ENCODE data around the gene SIX2.

Gene SIX2

DNA sequence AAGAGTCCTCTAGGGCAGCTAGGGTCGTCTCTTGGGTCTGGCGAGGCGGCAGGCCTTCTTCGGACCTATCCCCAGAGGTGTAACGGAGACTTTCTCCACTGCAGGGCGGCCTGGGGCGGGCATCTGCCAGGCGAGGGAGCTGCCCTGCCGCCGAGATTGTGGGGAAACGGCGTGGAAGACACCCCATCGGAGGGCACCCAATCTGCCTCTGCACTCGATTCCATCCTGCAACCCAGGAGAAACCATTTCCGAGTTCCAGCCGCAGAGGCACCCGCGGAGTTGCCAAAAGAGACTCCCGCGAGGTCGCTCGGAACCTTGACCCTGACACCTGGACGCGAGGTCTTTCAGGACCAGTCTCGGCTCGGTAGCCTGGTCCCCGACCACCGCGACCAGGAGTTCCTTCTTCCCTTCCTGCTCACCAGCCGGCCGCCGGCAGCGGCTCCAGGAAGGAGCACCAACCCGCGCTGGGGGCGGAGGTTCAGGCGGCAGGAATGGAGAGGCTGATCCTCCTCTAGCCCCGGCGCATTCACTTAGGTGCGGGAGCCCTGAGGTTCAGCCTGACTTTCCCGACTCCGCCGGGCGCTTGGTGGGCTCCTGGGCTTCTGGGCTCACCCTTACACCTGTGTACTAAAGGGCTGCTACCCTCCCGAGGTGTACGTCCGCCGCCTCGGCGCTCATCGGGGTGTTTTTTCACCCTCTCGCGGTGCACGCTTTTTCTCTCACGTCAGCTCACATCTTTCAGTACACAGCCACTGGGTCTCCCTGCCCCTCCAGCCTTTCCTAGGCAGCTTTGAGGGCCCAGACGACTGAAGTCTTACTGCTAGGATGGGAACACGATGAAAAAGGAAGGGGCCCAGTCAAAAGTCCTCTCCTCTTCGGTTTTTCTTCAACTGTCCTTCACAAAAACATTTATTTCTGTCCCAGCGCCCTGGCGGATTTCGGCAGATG is 8.1 kb downstream of the SIX2 start:
- peaks cover 0 to 9% (median 0%) of the 10 kb centered on the region in 11 experiments; a peak in 2 of 22 replicates for H4K20me1 ChIP-seq
- no peaks in the 10 kb centered on the region for H3K36me3 ChIP-seq
- H3K9ac ChIP-seq: peak overlapping the region in 5 of 11 experiments; percentile 14 to 56 (median 35); a peak in 7 of 22 replicates
- H3K4me1 ChIP-seq: peaks cover 6 to 16% (median 14%) of the 10 kb centered on the region in 10 experiments; a peak in 14 of 20 replicates
- peaks cover 81 to 89% (median 83%) of the 10 kb centered on the region in 11 experiments for H3K27me3 ChIP-seq
- H3K27ac ChIP-seq: no peak overlapping the region
- no peak for TF ChIP-seq Cebpa-rat (IDR thresholded peaks at IDR 0.05)
- peaks cover 30 to 67% (median 46%) of the 10 kb centered on the region in 11 experiments for H3K9me3 ChIP-seq (replicated peaks in 1 of 11)
- peak overlapping the region; percentile 48 to 92 (median 74) for H3K4me2 ChIP-seq
- H3K4me3 ChIP-seq: peak overlapping the region; percentile 39 to 63 (median 50)

DNA sequence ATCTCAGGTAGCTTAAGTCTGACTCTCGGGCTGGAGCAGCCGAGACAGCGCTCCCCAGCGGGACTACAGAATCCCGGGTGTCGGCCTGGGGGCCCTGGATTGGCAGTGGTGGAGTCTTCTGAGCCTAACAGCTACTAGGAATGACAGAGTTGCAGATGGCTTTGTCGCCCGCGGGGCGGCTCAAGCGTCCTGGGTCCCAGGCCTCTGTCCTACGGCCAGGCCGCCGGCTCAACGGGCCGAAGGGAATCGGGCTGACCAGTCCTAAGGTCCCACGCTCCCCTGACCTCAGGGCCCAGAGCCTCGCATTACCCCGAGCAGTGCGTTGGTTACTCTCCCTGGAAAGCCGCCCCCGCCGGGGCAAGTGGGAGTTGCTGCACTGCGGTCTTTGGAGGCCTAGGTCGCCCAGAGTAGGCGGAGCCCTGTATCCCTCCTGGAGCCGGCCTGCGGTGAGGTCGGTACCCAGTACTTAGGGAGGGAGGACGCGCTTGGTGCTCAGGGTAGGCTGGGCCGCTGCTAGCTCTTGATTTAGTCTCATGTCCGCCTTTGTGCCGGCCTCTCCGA is 8.8 kb downstream of the SIX2 start:
- peaks cover 74 to 82% (median 76%) of the 10 kb centered on the region in 11 experiments for H3K27me3 ChIP-seq
- no peaks in the 10 kb centered on the region for H3K36me3 ChIP-seq
- no peak for TF ChIP-seq Cebpa-rat (IDR thresholded peaks at IDR 0.05)
- H3K4me3 ChIP-seq: peak overlapping the region in 7 of 10 experiments; percentile 15 to 63 (median 50); a peak in 12 of 20 replicates
- H3K4me1 ChIP-seq: peaks cover 6 to 16% (median 14%) of the 10 kb centered on the region in 10 experiments; a peak in 14 of 20 replicates
- H3K4me2 ChIP-seq: peak overlapping the region; percentile 48 to 92 (median 74); a peak in 20 of 22 replicates
- H3K27ac ChIP-seq: no peak overlapping the region
- peaks cover 0 to 9% (median 0%) of the 10 kb centered on the region in 11 experiments; a peak in 2 of 22 replicates for H4K20me1 ChIP-seq
- H3K9me3 ChIP-seq (replicated peaks in 1 of 11): peaks cover 26 to 59% (median 38%) of the 10 kb centered on the region in 11 experiments
- no peak overlapping the region for H3K9ac ChIP-seq

DNA sequence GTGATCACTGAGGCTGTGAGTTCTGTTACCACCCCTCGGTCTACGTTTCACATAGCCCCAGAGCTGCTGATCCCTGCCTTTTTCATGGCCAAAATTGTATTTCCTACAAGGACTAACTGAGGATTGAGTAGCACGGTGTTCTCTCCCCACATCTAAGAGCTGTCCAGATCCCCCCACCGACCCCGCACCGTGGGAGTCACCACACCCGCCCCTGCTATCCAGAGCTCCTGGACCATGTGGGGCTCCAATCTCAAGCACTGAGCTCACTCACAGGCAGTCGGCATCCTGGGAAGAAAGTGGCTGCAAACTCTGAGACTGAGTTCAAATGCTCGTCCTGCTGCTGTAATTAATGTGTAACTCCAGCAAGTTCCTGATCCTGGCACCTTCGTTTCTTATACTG is 9.7 kb downstream of the SIX2 start:
- peaks cover 0 to 9% (median 0%) of the 10 kb centered on the region in 11 experiments; a peak in 2 of 22 replicates for H4K20me1 ChIP-seq
- peaks cover 6 to 16% (median 14%) of the 10 kb centered on the region in 10 experiments; a peak in 14 of 20 replicates for H3K4me1 ChIP-seq
- H3K4me2 ChIP-seq: no peak overlapping the region
- H3K27ac ChIP-seq: no peak overlapping the region
- H3K36me3 ChIP-seq: no peaks in the 10 kb centered on the region
- peaks cover 65 to 73% (median 67%) of the 10 kb centered on the region in 11 experiments for H3K27me3 ChIP-seq
- H3K9me3 ChIP-seq (replicated peaks in 1 of 11): peaks cover 18 to 51% (median 30%) of the 10 kb centered on the region in 11 experiments
- no peak for TF ChIP-seq Cebpa-rat (IDR thresholded peaks at IDR 0.05)
- H3K9ac ChIP-seq: no peak overlapping the region
- no peak overlapping the region for H3K4me3 ChIP-seq

DNA sequence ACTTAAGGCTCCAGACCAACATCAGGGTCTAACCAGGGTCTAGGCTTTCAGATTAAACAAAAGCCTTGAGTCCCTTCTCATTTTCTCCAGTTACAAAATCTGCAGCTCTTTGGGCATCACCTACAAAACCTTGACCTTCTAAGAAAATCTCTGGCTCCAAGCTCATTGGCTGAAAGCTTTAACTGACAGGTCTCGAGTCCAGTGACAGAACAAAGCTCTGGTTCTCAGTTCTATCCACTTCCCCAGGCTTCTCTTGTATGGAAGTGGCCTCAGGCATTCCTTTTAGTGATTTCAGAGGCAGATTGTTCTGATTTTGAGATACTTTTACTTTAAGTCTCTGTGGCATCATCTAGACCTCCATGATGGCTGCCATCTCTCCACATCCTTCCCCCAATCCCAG is 11.3 kb downstream of the SIX2 start:
- H3K36me3 ChIP-seq: no peaks in the 10 kb centered on the region
- peaks cover 12 to 39% (median 17%) of the 10 kb centered on the region in 11 experiments; a peak in 19 of 22 replicates for H3K9me3 ChIP-seq (replicated peaks in 1 of 11)
- TF ChIP-seq Cebpa-rat (IDR thresholded peaks at IDR 0.05): no peak
- H3K4me2 ChIP-seq: no peak overlapping the region
- no peak overlapping the region for H3K27ac ChIP-seq
- H3K9ac ChIP-seq: no peak overlapping the region
- peaks cover 6 to 16% (median 14%) of the 10 kb centered on the region in 10 experiments; a peak in 14 of 20 replicates for H3K4me1 ChIP-seq
- no peak overlapping the region for H3K4me3 ChIP-seq
- H3K27me3 ChIP-seq: peaks cover 49 to 57% (median 51%) of the 10 kb centered on the region in 11 experiments
- peaks cover 0 to 9% (median 0%) of the 10 kb centered on the region in 11 experiments; a peak in 2 of 22 replicates for H4K20me1 ChIP-seq

DNA sequence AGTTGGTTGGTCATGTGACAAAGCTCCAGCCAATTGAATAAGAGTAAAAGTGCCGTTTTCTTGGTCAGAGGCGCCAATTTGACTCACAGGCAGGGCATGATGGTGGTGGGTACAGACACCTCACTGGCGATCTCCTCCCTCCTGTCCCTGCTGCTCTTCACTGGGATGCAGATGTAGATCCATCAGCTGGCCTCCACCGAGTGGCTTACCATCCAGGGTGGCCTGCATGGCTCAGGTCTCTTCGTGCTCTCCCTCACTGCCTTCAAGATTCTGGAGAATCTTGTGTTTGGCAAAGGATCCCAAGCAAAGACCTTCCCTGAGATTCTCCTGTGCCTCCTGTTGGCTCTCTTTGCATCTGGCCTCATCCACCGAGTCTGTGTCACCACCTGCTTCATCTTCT is 12.9 kb downstream of the SIX2 start:
- H3K4me1 ChIP-seq: peaks cover 2 to 10% (median 9%) of the 10 kb centered on the region in 10 experiments; a peak in 14 of 20 replicates
- H3K4me3 ChIP-seq: no peak overlapping the region
- no peaks in the 10 kb centered on the region for H3K36me3 ChIP-seq
- no peak overlapping the region for H3K9ac ChIP-seq
- no peak overlapping the region for H3K27ac ChIP-seq
- TF ChIP-seq Cebpa-rat (IDR thresholded peaks at IDR 0.05): no peak
- H3K4me2 ChIP-seq: no peak overlapping the region
- peaks cover 25 to 51% (median 32%) of the 10 kb centered on the region in 11 experiments for H3K9me3 ChIP-seq (replicated peaks in 1 of 11)
- peaks cover 33 to 41% (median 35%) of the 10 kb centered on the region in 11 experiments for H3K27me3 ChIP-seq
- peaks cover 0 to 9% (median 0%) of the 10 kb centered on the region in 11 experiments; a peak in 1 of 22 replicates for H4K20me1 ChIP-seq

DNA sequence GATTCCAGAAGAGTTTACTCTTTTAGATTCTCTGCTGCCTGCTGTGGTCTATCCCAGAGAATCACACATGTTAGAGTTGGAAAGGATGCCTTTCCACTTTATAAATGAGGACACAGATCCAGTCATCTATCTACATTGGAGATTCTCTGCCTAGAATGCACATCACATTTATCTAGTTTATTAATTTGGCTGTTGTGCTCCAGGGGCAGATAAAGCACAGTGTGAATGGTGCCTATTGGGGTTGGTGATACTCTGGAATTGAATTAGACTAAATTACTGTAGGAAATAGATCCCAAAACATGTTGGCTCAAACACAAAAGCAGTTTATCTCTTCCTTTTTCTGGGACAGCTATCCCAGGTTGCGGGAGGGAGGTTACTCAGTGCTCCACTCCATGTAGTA is 14.9 kb downstream of the SIX2 start:
- H3K9me3 ChIP-seq (replicated peaks in 1 of 11): peaks cover 23 to 53% (median 38%) of the 10 kb centered on the region in 11 experiments; a peak in 21 of 22 replicates
- no peaks in the 10 kb centered on the region for H4K20me1 ChIP-seq
- H3K4me2 ChIP-seq: no peak overlapping the region
- no peaks in the 10 kb centered on the region for H3K36me3 ChIP-seq
- H3K4me3 ChIP-seq: no peak overlapping the region
- no peaks in the 10 kb centered on the region for H3K4me1 ChIP-seq
- peaks cover 13 to 21% (median 15%) of the 10 kb centered on the region in 11 experiments for H3K27me3 ChIP-seq
- H3K9ac ChIP-seq: no peak overlapping the region
- no peak for TF ChIP-seq Cebpa-rat (IDR thresholded peaks at IDR 0.05)
- H3K27ac ChIP-seq: no peak overlapping the region

DNA sequence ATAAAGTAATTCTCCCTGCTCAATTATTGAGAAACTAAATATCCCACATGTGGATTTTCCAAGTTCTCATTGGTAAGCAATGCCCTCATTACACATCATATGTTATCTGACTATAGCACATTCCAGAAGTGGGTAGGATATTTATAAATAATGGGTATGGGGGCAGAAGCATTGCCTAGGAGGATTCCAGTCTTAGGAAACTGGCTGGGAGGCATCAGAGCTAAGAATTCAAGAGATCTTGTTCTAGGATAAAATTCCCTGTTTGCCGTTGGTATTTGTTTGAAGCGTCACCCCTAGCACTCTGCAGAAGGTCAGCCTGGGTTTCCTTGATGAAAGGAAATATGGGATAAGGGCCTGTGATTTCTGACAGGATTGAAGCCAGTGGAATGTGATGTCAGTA is 20.1 kb downstream of the SIX2 start:
- H3K27me3 ChIP-seq: no peaks in the 10 kb centered on the region
- peaks cover 51 to 72% (median 63%) of the 10 kb centered on the region in 11 experiments for H3K9me3 ChIP-seq (replicated peaks in 1 of 11)
- H4K20me1 ChIP-seq: no peaks in the 10 kb centered on the region
- no peaks in the 10 kb centered on the region for H3K36me3 ChIP-seq
- no peak overlapping the region for H3K27ac ChIP-seq
- peaks cover 0 to 2% (median 0%) of the 10 kb centered on the region in 10 experiments; a peak in 3 of 20 replicates for H3K4me1 ChIP-seq
- no peak for TF ChIP-seq Cebpa-rat (IDR thresholded peaks at IDR 0.05)
- H3K4me2 ChIP-seq: no peak overlapping the region
- H3K4me3 ChIP-seq: no peak overlapping the region
- no peak overlapping the region for H3K9ac ChIP-seq

DNA sequence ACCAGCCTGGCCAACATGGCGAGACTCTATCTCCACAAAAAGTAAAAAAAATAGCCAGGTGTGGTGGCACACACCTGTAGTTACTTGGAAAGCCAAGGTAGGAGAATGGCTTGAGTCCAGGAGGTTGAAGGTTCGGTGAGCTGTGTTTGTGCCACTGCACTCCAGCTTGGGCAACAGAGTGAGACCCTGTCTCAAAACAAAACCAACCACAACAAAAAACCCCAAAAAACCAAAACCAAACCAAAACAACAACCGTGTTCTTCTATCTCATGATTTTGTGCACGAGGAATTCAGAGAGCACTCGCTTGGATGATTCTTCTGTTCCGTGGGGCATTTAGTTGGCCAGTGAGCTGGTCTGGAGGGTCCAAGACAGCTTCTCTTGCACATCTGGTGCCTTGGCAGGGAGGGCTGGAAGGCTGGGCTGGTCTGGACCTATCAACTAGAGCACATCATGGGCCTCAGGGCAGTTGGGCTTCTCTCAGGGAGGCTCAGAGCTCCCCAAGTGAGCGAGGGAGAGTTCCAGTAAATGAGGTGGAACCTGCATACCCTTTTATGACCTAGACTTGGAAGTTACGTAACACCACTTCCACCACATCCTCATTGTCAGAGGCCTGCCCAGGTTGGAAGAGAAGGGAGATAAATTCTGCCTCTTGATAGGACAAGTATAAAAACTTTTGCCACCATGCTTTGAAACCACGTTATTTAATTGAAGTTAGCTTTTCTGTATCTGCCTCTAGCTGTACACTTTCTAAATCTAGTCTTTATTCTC is 25.2 kb downstream of the SIX2 start:
- H3K4me1 ChIP-seq: peaks cover 0 to 12% (median 1%) of the 10 kb centered on the region in 10 experiments; a peak in 4 of 20 replicates
- H3K36me3 ChIP-seq: no peaks in the 10 kb centered on the region
- H4K20me1 ChIP-seq: no peaks in the 10 kb centered on the region
- H3K9me3 ChIP-seq (replicated peaks in 1 of 11): peaks cover 25 to 35% (median 29%) of the 10 kb centered on the region in 11 experiments
- no peak overlapping the region for H3K27ac ChIP-seq
- no peak overlapping the region for H3K9ac ChIP-seq
- no peaks in the 10 kb centered on the region for H3K27me3 ChIP-seq
- peak overlapping the region in 2 of 11 experiments; percentile 8 to 16; a peak in 4 of 22 replicates for H3K4me2 ChIP-seq
- H3K4me3 ChIP-seq: no peak overlapping the region
- peak in 3 of 11 experiments; percentile 14 to 31 (median 16); a peak in 1 of 22 replicates for TF ChIP-seq Cebpa-rat (IDR thresholded peaks at IDR 0.05)

Data from BLaER1 treated with 17β-estradiol and CSF1 and Interleukin-3, amounts not matched to agents 10 nM and 100 nM (cell line).